Endothelial cell of umbilical vein (primary cell): ENCODE measurements around the gene GNAO1.

Source experiments
- CTCF ChIP-seq, 2 donors: IDR thresholded peaks; 1 replicate in 1 of 2; 2 replicates in 1 of 2; pipeline ENCODE4 v1.5.1; 2011; ENCODE audit warnings: low read length in 2 of 2, mild to moderate bottlenecking in 2 of 2, moderate library complexity in 2 of 2, control low read depth in 1 of 2, inconsistent platforms in 1 of 2, low read depth in 1 of 2; ENCODE audit not compliant: insufficient read depth in 1 of 2; ENCODE audit errors: extremely low read depth in 1 of 2
- EZH2 ChIP-seq: IDR thresholded peaks from 2 replicates; pipeline ENCODE4 v1.6.1; 2012; ENCODE audit warnings: borderline replicate concordance, low read depth, mild to moderate bottlenecking, moderate library complexity, low read length, inconsistent platforms; ENCODE audit not compliant: severe bottlenecking
- POLR2A ChIP-seq: IDR thresholded peaks from 2 replicates; pipeline ENCODE4 v1.6.1; 2012; ENCODE audit warnings: low read depth, mild to moderate bottlenecking, control low read depth, low read length
- POLR2AphosphoS5 ChIP-seq: IDR thresholded peaks from 2 replicates; pipeline ENCODE4 v1.6.1; 2012; ENCODE audit warnings: low read depth, mild to moderate bottlenecking, control low read depth, low read length, moderate library complexity; ENCODE audit not compliant: insufficient read depth

- TF ChIP-seq CTCF (IDR thresholded peaks at IDR 0.05; ENCODE audit: extremely low read depth in 1 of 2, insufficient read depth in 1 of 2, low read depth in 1 of 2, low read length in 2 of 2) (no peak), POLR2AphosphoS5 (no peak), EZH2 (no peak), POLR2A (no peak)
These were observed 43.4 kb downstream of the GNAO1 start for GRCh38 chr16:56234737-56235136.
